H1 (cell line): ENCODE results near the gene DGKI. TPM values are rescaled to one million over a fixed set of nuclear protein-coding genes. Genes with fewer than 3 reads are reported as not detected.

Experiments used
- CTCF ChIA-PET: fragments of 300-600 bp; sonication (Branson Sonifier 250); formaldehyde crosslinking; loops from one replicate; lab custom pipeline; 2021; ENCODE audit not compliant: partially characterized antibody; lab: Charles Lee
- POLR2A ChIA-PET: fragments of 300-600 bp; sonication (Branson Sonifier 250); formaldehyde crosslinking; loops from one replicate; lab custom pipeline; 2021; ENCODE audit warnings: inconsistent platforms; ENCODE audit not compliant: partially characterized antibody; lab: Charles Lee
- DNase-seq, 2 experiments: peaks; one replicate each; pipeline versions ENCODE4 v3.0.0 to v3.0.0-alpha.2; 2010 to 2022; ENCODE audit warnings: low spot score in 2 of 2, low read depth in 1 of 2, mixed read lengths in 1 of 2
- FAIRE-seq: peaks from 2 replicates; lab custom pipeline; 2011; peaks lifted over from hg19 to GRCh38; lab: Jason Lieb, UNC
- H2AFZ ChIP-seq: 2 replicates; pipeline ENCODE4 v1.8.1; 2012; ENCODE audit warnings: low read length, inconsistent platforms
- H2AK5ac ChIP-seq: 2 replicates; pipeline ENCODE4 v1.6.1; 2013; ENCODE audit warnings: low read depth, low read length
- H2BK120ac ChIP-seq: replicated peaks from 2 replicates; pipeline ENCODE3; 2013; ENCODE audit warnings: low read depth, low read length, inconsistent platforms
- H2BK12ac ChIP-seq: 2 replicates; pipeline ENCODE4 v1.6.1; 2013; ENCODE audit warnings: low read depth, low read length
- H2BK15ac ChIP-seq: 2 replicates; pipeline ENCODE4 v1.6.1; 2013; ENCODE audit warnings: low read length
- H2BK20ac ChIP-seq: 2 replicates; pipeline ENCODE4 v1.6.1; 2013; ENCODE audit warnings: low read length
- H2BK5ac ChIP-seq: 2 replicates; pipeline ENCODE4 v1.6.1; 2013; ENCODE audit warnings: low read depth, low read length
- H3K14ac ChIP-seq: 2 replicates; pipeline ENCODE4 v1.6.1; 2013; ENCODE audit warnings: inconsistent platforms; ENCODE audit not compliant: insufficient read length
- H3K18ac ChIP-seq: 2 replicates; pipeline ENCODE4 v1.6.1; 2013; ENCODE audit warnings: low read length; ENCODE audit errors: extremely low read depth
- H3K23ac ChIP-seq: 2 replicates; pipeline ENCODE4 v1.6.1; 2013; ENCODE audit warnings: inconsistent platforms; ENCODE audit not compliant: insufficient read length
- H3K23me2 ChIP-seq: 2 replicates; pipeline ENCODE4 v1.6.1; 2013; ENCODE audit warnings: low read depth, low read length
- H3K27ac ChIP-seq: 2 replicates; pipeline ENCODE4 v1.6.1; 2011; ENCODE audit warnings: low read depth, low read length, inconsistent platforms
- H3K27me3 ChIP-seq, 4 experiments: replicated peaks in 1 of 4; 1 replicate in 1 of 4; 2 replicates in 3 of 4; pipeline versions ENCODE4 v1.6.1 to v1.8.1; 2011 to 2013; ENCODE audit warnings: low read length in 3 of 4, mild to moderate bottlenecking in 3 of 4, inconsistent platforms in 2 of 4, mixed read lengths in 2 of 4, moderate library complexity in 1 of 4; ENCODE audit not compliant: control insufficient read depth in 3 of 4, insufficient read depth in 3 of 4; ENCODE audit errors: extremely low read depth in 1 of 4
- H3K36me3 ChIP-seq, 4 experiments: 2 replicates each; pipeline versions ENCODE4 v1.6.1 to v1.8.1; 2011 to 2013; ENCODE audit warnings: mild to moderate bottlenecking in 4 of 4, low read length in 3 of 4, moderate library complexity in 2 of 4, control low read depth in 1 of 4, inconsistent platforms in 1 of 4; ENCODE audit not compliant: insufficient read depth in 4 of 4, control insufficient read depth in 2 of 4
- H3K4ac ChIP-seq: replicated peaks from 2 replicates; pipeline ENCODE3; 2013; ENCODE audit warnings: low read length, low read depth, mixed read lengths, inconsistent platforms; ENCODE audit not compliant: insufficient read length
- H3K4me1 ChIP-seq, 4 experiments: replicated peaks in 1 of 4; 1 replicate in 1 of 4; 2 replicates in 3 of 4; pipeline versions ENCODE4 v1.6.1 to v1.8.1; 2011 to 2013; ENCODE audit warnings: low read length in 3 of 4, inconsistent platforms in 2 of 4, mixed read lengths in 1 of 4; ENCODE audit not compliant: insufficient read depth in 4 of 4, control insufficient read depth in 3 of 4
- H3K4me2 ChIP-seq, 2 experiments: 2 replicates each; pipeline versions ENCODE4 v1.6.1 to v1.8.1; 2011 to 2013; ENCODE audit warnings: low read depth in 2 of 2, low read length in 2 of 2, control low read depth in 1 of 2, inconsistent platforms in 1 of 2, mild to moderate bottlenecking in 1 of 2; ENCODE audit not compliant: insufficient read depth in 1 of 2
- H3K4me3 ChIP-seq, 4 experiments: fragments of 200-600, 300-600 bp in 1 of 4; sonication (generic), shearing (Covaris generic), sonication (Bioruptor Twin) in 1 of 4; 2 replicates each; pipeline versions ENCODE4 v1.5.1 to v1.8.1; 2011 to 2016; ENCODE audit warnings: low read length in 4 of 4, low read depth in 3 of 4, control low read depth in 2 of 4, inconsistent platforms in 2 of 4, mild to moderate bottlenecking in 2 of 4, mixed read lengths in 1 of 4, moderate library complexity in 1 of 4; ENCODE audit not compliant: insufficient read depth in 2 of 4; ENCODE audit errors: extremely low read depth in 1 of 4
- H3K56ac ChIP-seq: replicated peaks from 2 replicates; pipeline ENCODE3; 2013; ENCODE audit warnings: low read depth, mild to moderate bottlenecking, mixed read lengths, low read length, inconsistent platforms; ENCODE audit not compliant: insufficient read length
- H3K79me1 ChIP-seq: 2 replicates; pipeline ENCODE4 v1.6.1; 2013; ENCODE audit warnings: low read depth, low read length, control low read depth
- H3K79me2 ChIP-seq, 2 experiments: 2 replicates each; pipeline versions ENCODE4 v1.6.1 to v1.8.1; 2012 to 2013; ENCODE audit warnings: low read length in 2 of 2, mild to moderate bottlenecking in 2 of 2, inconsistent platforms in 1 of 2; ENCODE audit not compliant: insufficient read depth in 2 of 2, control insufficient read depth in 1 of 2
- H3K9ac ChIP-seq, 4 experiments: replicated peaks in 1 of 4; 1 replicate in 1 of 4; 2 replicates in 3 of 4; pipeline versions ENCODE4 v1.6.1 to v1.8.1; 2011 to 2013; ENCODE audit warnings: low read depth in 3 of 4, low read length in 3 of 4, control low read depth in 2 of 4, mild to moderate bottlenecking in 2 of 4, moderate library complexity in 2 of 4, inconsistent platforms in 1 of 4; ENCODE audit errors: extremely low read depth in 1 of 4
- H3K9me3 ChIP-seq, 2 experiments: 2 replicates each; pipeline versions ENCODE4 v1.6.1 to v1.8.1; 2012 to 2013; ENCODE audit warnings: mild to moderate bottlenecking in 2 of 2, moderate library complexity in 2 of 2, control low read depth in 1 of 2, inconsistent platforms in 1 of 2, low read depth in 1 of 2, low read length in 1 of 2, mixed read lengths in 1 of 2; ENCODE audit not compliant: insufficient read depth in 2 of 2
- H4K20me1 ChIP-seq, 2 experiments: replicated peaks in 1 of 2; 2 replicates each; pipeline versions ENCODE3 to v1.8.1; 2011 to 2013; ENCODE audit warnings: inconsistent platforms in 2 of 2, low read length in 2 of 2, mild to moderate bottlenecking in 1 of 2; ENCODE audit not compliant: insufficient read depth in 2 of 2, control insufficient read depth in 1 of 2
- H4K5ac ChIP-seq: 2 replicates; pipeline ENCODE4 v1.6.1; 2013; ENCODE audit warnings: low read length, low read depth, mixed read lengths, inconsistent platforms; ENCODE audit not compliant: insufficient read length
- H4K8ac ChIP-seq: 2 replicates; pipeline ENCODE4 v1.8.0; 2013; ENCODE audit warnings: mild to moderate bottlenecking, moderate library complexity, low read length, inconsistent platforms; ENCODE audit not compliant: insufficient read depth; ENCODE audit errors: extremely low read depth
- H4K91ac ChIP-seq: replicated peaks from 2 replicates; pipeline ENCODE3; 2013; ENCODE audit warnings: low read length, mixed read lengths, inconsistent platforms; ENCODE audit not compliant: insufficient read length
- FOSL1 ChIP-seq: IDR thresholded peaks from 2 replicates; pipeline ENCODE4 v1.6.1; 2011; ENCODE audit warnings: mild to moderate bottlenecking, low read depth, low read length, moderate library complexity; ENCODE audit not compliant: insufficient read depth
- GTF2F1 ChIP-seq: IDR thresholded peaks from 2 replicates; pipeline ENCODE4 v1.6.1; 2012; ENCODE audit warnings: low read depth, low read length, improper control_type of control experiment, borderline replicate concordance
- RBBP5 ChIP-seq: IDR thresholded peaks from 2 replicates; pipeline ENCODE4 v1.7.1; 2012; ENCODE audit warnings: low read depth, mild to moderate bottlenecking, inconsistent platforms, low read length, moderate library complexity, borderline replicate concordance
- RFX5 ChIP-seq: IDR thresholded peaks from 2 replicates; pipeline ENCODE4 v1.6.1; 2011; ENCODE audit warnings: low read depth, low read length, improper control_type of control experiment, borderline replicate concordance
- polyA plus RNA-seq, 7 experiments: library from polyadenylated mRNA; depleted of rRNA in 3 of 7; stranded (reverse) in 5 of 7; unstranded in 2 of 7; fragments of >200 nt in 5 of 7; fragments of 200-250 nt in 2 of 7; gene quantifications; 1 replicate in 5 of 7; 2 replicates in 1 of 7; 4 replicates in 1 of 7; pipeline versions ENCODE4 v1.2.1 to v1.2.3, GENCODE V29; 2011 to 2013; ENCODE audit warnings: missing spikeins in 2 of 7, mixed read lengths in 2 of 7
- total RNA-seq: library from RNA; stranded (reverse); fragmentation: NEBNext Ultra II Directional; extraction: Animal tissue kit (Norgen Biotek cat#: 25700); gene quantifications from 2 replicates; pipeline ENCODE4 v1.2.1, GENCODE V29; 2021

The DGKI gene
- total and polyA plus RNA-seq, 2 of the 8 experiments (the other 6 are each of a cell fraction or from before 2014, with no cell fraction given), result 0.20 to 0.71 TPM

DNA sequence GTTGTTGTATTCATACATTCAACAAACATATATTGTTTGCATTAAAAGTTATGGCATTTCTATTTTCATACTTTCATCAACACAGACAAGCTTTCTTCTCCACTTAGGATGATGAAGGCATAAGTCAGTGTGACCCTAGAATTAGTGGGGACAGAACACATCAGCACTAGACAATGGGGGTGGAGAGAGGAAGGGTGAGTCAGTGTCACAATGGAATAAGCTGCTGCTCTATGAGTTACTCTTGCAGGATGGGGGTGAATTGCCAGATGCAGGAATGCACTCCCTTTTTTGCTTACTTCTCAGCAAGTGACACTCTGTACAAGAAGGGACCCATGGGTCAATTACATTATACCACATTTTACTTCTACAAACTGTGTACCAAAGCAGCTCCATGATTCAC, 74.0 kb downstream of the DGKI start:
- ChIA-PET CTCF (interaction anchor here (1.0 kb wide), 1 partner anchor 31 kb away, joined by 3 read pairs; no protein-coding TSS in a partner anchor), POLR2A (no interaction called here)
- Histone ChIP-seq H4K91ac (no peak overlapping the region), H2BK120ac (no peak overlapping the region), H2BK5ac (no peak overlapping the region), H3K9ac (no peak overlapping the region), H3K23ac (no peak overlapping the region), H4K20me1 (no peaks in the 10 kb centered on the region), H3K23me2 (no peaks in the 10 kb centered on the region), H2BK15ac (no peak overlapping the region), H3K56ac (no peak overlapping the region), H4K8ac (no peak overlapping the region), H4K5ac (no peak overlapping the region), H3K36me3 (no peaks in the 10 kb centered on the region), H3K18ac (no peak overlapping the region), H2AFZ (no peak overlapping the region; the same call in 1 of the 2 replicates), H2AK5ac (no peak overlapping the region), H3K4me2 (no peak overlapping the region), H3K9me3 (no peaks in the 10 kb centered on the region), H3K14ac (no peak overlapping the region), H3K27me3 (no peaks in the 10 kb centered on the region), H3K79me1 (no peaks in the 10 kb centered on the region), H3K4me3 (no peak overlapping the region), H3K4ac (no peak overlapping the region), H3K4me1 (peaks cover 0 to 6% (median 1%) of the 10 kb centered on the region in 4 experiments; a peak in 2 of 7 replicates), H3K27ac (no peak overlapping the region), H3K79me2 (no peaks in the 10 kb centered on the region), H2BK12ac (no peak overlapping the region), H2BK20ac (no peak overlapping the region)
- DNase-seq (no peak), FAIRE-seq (no peak)
- TF ChIP-seq RBBP5, result no peak
- TF ChIP-seq FOSL1, result no peak
- no peak for TF ChIP-seq RFX5
- no peak for TF ChIP-seq GTF2F1
